Sigmoid colon (tissue), 3 donors: ENCODE results near the gene CCDC92B.

Experiments used
- CTCF ChIP-seq, 4 experiments: fragments of 450-650 bp in 3 of 4; fragments of 200-600 bp in 1 of 4; IDR thresholded peaks; one replicate each; pipeline ENCODE4 v1.5.1; 2016 to 2019; ENCODE audit warnings: antibody characterized with exemption in 4 of 4, mild to moderate bottlenecking in 3 of 4, moderate library complexity in 2 of 4
- POLR2A ChIP-seq, 2 donors: fragments of 450-650 bp; IDR thresholded peaks; one replicate each; pipeline ENCODE4 v1.6.1; 2016; ENCODE audit warnings: antibody characterized with exemption in 2 of 2, mild to moderate bottlenecking in 2 of 2, moderate library complexity in 2 of 2

- TF ChIP-seq CTCF (IDR thresholded peaks at IDR 0.05) (no peak), POLR2A (IDR thresholded peaks at IDR 0.05) (no peak)
These were observed 34.0 kb upstream of the CCDC92B start for GRCh38 chr17:2783310-2784030.
